GM12878 (cell line): Measurements from ENCODE around the gene ADAMTS17.

Experiments used
- BACH1 ChIP-seq: fragments of 450-650 bp; IDR thresholded peaks from 2 replicates; pipeline ENCODE4 v1.6.1; 2017; ENCODE audit warnings: mild to moderate bottlenecking, borderline replicate concordance
- HDGF ChIP-seq: fragments of 450-650 bp; IDR thresholded peaks from 2 replicates; pipeline ENCODE4 v1.6.1; 2016; ENCODE audit warnings: antibody characterized with exemption
- MEF2B ChIP-seq: fragments of 450-650 bp; IDR thresholded peaks from 2 replicates; pipeline ENCODE4 v1.6.1; 2018; ENCODE audit warnings: mild to moderate bottlenecking, moderate library complexity; ENCODE audit not compliant: partially characterized antibody, poor library complexity, severe bottlenecking
- PBX3 ChIP-seq: IDR thresholded peaks from 2 replicates; pipeline ENCODE4 v1.6.1; 2011; ENCODE audit warnings: mild to moderate bottlenecking, low read depth, low read length, moderate library complexity; ENCODE audit not compliant: insufficient replicate concordance
- POLR2A ChIP-seq: IDR thresholded peaks from 2 replicates; pipeline ENCODE4 v1.6.1; 2011; ENCODE audit warnings: low read depth, mild to moderate bottlenecking, low read length
- RAD21 ChIP-seq: IDR thresholded peaks from 2 replicates; pipeline ENCODE4 v1.6.1; 2011; ENCODE audit warnings: mild to moderate bottlenecking, low read depth, low read length, moderate library complexity; ENCODE audit not compliant: insufficient read depth
- RAD51 ChIP-seq: fragments of 450-650 bp; IDR thresholded peaks from 2 replicates; pipeline ENCODE4 v1.6.1; 2016; ENCODE audit warnings: moderate library complexity, mild to moderate bottlenecking, inconsistent platforms
- SMC3 ChIP-seq: IDR thresholded peaks from 2 replicates; pipeline ENCODE4 v1.6.1; 2011; ENCODE audit warnings: low read length, improper control_type of control experiment, borderline replicate concordance
- SP1 ChIP-seq: IDR thresholded peaks from one replicate; pipeline ENCODE4 v1.6.1; 2011; ENCODE audit warnings: low read depth, low read length
- ZNF24 ChIP-seq: fragments of 450-650 bp; IDR thresholded peaks from 2 replicates; pipeline ENCODE4 v1.6.1; 2017; ENCODE audit warnings: antibody characterized with exemption, mild to moderate bottlenecking
- TF ChIP-seq, protein P1 (sequence below), 3 experiments: IDR thresholded peaks in 2 of 3; conservative IDR thresholded peaks in 1 of 3; 2 replicates each; pipeline ENCODE4 v1.5.1; 2011; ENCODE audit warnings: low read depth in 3 of 3, low read length in 3 of 3, mild to moderate bottlenecking in 3 of 3, control low read depth in 2 of 3, moderate library complexity in 2 of 3, inconsistent platforms in 1 of 3, mixed read lengths in 1 of 3; ENCODE audit not compliant: control insufficient read depth in 2 of 3, insufficient read depth in 1 of 3; ENCODE audit errors: extremely low read depth in 1 of 3

- TF ChIP-seq RAD21, result no peak
- TF ChIP-seq, protein P1, sequence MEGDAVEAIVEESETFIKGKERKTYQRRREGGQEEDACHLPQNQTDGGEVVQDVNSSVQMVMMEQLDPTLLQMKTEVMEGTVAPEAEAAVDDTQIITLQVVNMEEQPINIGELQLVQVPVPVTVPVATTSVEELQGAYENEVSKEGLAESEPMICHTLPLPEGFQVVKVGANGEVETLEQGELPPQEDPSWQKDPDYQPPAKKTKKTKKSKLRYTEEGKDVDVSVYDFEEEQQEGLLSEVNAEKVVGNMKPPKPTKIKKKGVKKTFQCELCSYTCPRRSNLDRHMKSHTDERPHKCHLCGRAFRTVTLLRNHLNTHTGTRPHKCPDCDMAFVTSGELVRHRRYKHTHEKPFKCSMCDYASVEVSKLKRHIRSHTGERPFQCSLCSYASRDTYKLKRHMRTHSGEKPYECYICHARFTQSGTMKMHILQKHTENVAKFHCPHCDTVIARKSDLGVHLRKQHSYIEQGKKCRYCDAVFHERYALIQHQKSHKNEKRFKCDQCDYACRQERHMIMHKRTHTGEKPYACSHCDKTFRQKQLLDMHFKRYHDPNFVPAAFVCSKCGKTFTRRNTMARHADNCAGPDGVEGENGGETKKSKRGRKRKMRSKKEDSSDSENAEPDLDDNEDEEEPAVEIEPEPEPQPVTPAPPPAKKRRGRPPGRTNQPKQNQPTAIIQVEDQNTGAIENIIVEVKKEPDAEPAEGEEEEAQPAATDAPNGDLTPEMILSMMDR (IDR thresholded peaks at IDR 0.05 in 2 of 3, conservative IDR thresholded peaks at IDR 0.05 in 1 of 3; ENCODE audit: control insufficient read depth in 2 of 3, extremely low read depth in 1 of 3, insufficient read depth in 1 of 3, low read depth in 3 of 3, low read length in 3 of 3), result no peak
- TF ChIP-seq ZNF24, result no peak
- TF ChIP-seq PBX3, result no peak
- no peak for TF ChIP-seq POLR2A
- no peak for TF ChIP-seq MEF2B
- no peak for TF ChIP-seq SP1
- TF ChIP-seq RAD51, result no peak
- TF ChIP-seq HDGF, result no peak
- TF ChIP-seq SMC3, result no peak
- TF ChIP-seq BACH1, result no peak
Measured at GRCh38 chr15:100058458-100058857, 283.3 kb downstream of the ADAMTS17 start.
